Measurements from ENCODE around the gene ZFP91. TPM values are rescaled to one million over a fixed set of nuclear protein-coding genes. Genes with fewer than 3 reads are reported as not detected.

The ZFP91 gene
- total and polyA plus RNA-seq, 2 donors (not counting 3 experiments of a cell fraction or from before 2014, with no cell fraction given): 20.2 to 52.0 TPM

DNA sequence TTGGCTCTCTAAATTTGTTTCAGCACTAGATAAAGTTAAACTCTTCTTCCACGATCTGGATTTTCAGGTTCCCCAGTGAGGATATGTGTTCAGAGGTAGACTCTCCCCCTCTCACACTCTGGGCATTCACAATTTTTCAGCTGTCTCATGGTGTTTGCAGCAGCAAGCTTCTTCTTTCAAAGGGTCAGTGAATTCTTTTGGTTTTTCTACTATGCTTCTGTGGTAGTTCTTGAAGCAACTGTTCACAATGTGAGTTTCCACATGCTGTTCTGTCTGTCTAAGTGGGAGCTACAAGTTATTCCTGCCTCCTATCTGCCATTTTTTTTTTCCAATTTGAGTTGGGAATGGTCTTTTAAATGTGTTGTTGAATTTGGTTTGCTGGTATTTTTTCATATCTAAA lies 69.0 kb downstream of the ZFP91 start:
- dilution Hi-C loops (cut with MboI; ENCODE audit: extremely low pct_ligation_motif_present, low sequenced_read_pairs) (no loop called here), intact Hi-C loops (cut with micrococcal nuclease) (no loop called here)
- H3K4me1 ChIP-seq (ENCODE audit: control insufficient read depth, extremely low read depth, insufficient read depth, low read length): no peaks in the 10 kb centered on the region
- POLR2A ChIA-PET: no interaction called here
- peaks cover 3 to 13% of the 10 kb centered on the region in 2 experiments for H3K27me3 ChIP-seq (ENCODE audit: control insufficient read depth in 2 of 2, insufficient read depth in 2 of 2, low read length in 2 of 2)
- H3K36me3 ChIP-seq (ENCODE audit: control insufficient read depth in 2 of 2, extremely low read depth in 1 of 2, insufficient read depth in 2 of 2, low read length in 2 of 2): no peaks in the 10 kb centered on the region
- no peak overlapping the region for H3K4me3 ChIP-seq (replicated peaks in 1 of 3; ENCODE audit: insufficient read depth in 1 of 3, low read depth in 1 of 3, low read length in 3 of 3)
- H4K20me1 ChIP-seq (replicated peaks; ENCODE audit: control insufficient read depth, extremely low read depth, insufficient read depth, low read length): no peaks in the 10 kb centered on the region
- no peak overlapping the region for H3K4me2 ChIP-seq (ENCODE audit: insufficient read depth, low read length)
- DNase-seq (ENCODE audit: low read depth, low spot score) (no peak), FAIRE-seq (no peak)
- H3K79me2 ChIP-seq (ENCODE audit: control insufficient read depth, insufficient read depth, low read length): no peaks in the 10 kb centered on the region
- CTCF ChIA-PET: interaction anchor here (1.3 to 2.6 kb wide), 2 partner anchors 18 to 511 kb away, joined by 4 to 9 read pairs; no protein-coding TSS in a partner anchor
- no TSS peak for BruUV-seq (replicated peaks)
- TF ChIP-seq, protein P1, sequence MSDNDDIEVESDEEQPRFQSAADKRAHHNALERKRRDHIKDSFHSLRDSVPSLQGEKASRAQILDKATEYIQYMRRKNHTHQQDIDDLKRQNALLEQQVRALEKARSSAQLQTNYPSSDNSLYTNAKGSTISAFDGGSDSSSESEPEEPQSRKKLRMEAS (IDR thresholded peaks at IDR 0.05; ENCODE audit: insufficient read depth, insufficient read length): no peak
- TF ChIP-seq POLR2AphosphoS5 (IDR thresholded peaks at IDR 0.05; ENCODE audit: insufficient read depth, low read depth, low read length) (no peak), GATA2 (IDR thresholded peaks at IDR 0.05; ENCODE audit: insufficient read depth, insufficient read length, low read depth, low read length) (no peak), JUN (IDR thresholded peaks at IDR 0.05; ENCODE audit: borderline replicate concordance, insufficient read depth, insufficient read length, low read depth) (no peak), EZH2 (IDR thresholded peaks at IDR 0.05; ENCODE audit: borderline replicate concordance, low read depth, low read length, severe bottlenecking) (no peak), MYC (IDR thresholded peaks at IDR 0.05; ENCODE audit: low read depth, low read length) (no peak)
- TF ChIP-seq, protein P2, sequence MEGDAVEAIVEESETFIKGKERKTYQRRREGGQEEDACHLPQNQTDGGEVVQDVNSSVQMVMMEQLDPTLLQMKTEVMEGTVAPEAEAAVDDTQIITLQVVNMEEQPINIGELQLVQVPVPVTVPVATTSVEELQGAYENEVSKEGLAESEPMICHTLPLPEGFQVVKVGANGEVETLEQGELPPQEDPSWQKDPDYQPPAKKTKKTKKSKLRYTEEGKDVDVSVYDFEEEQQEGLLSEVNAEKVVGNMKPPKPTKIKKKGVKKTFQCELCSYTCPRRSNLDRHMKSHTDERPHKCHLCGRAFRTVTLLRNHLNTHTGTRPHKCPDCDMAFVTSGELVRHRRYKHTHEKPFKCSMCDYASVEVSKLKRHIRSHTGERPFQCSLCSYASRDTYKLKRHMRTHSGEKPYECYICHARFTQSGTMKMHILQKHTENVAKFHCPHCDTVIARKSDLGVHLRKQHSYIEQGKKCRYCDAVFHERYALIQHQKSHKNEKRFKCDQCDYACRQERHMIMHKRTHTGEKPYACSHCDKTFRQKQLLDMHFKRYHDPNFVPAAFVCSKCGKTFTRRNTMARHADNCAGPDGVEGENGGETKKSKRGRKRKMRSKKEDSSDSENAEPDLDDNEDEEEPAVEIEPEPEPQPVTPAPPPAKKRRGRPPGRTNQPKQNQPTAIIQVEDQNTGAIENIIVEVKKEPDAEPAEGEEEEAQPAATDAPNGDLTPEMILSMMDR (IDR thresholded peaks at IDR 0.05; ENCODE audit: extremely low read depth in 1 of 2, insufficient read depth in 1 of 2, low read depth in 1 of 2, low read length in 2 of 2): no peak
- no peaks in the 10 kb centered on the region for H3K9me3 ChIP-seq (replicated peaks; ENCODE audit: control insufficient read depth, insufficient read depth, low read length)
- H3K27ac ChIP-seq (ENCODE audit: insufficient read depth, low read depth, low read length): no peak overlapping the region
- H3K9me1 ChIP-seq (replicated peaks; ENCODE audit: control insufficient read depth, extremely low read depth, insufficient read depth, low read length): no peaks in the 10 kb centered on the region
- H3K9ac ChIP-seq (replicated peaks; ENCODE audit: extremely low read depth, insufficient read depth, low read length): no peak overlapping the region
- H2AFZ ChIP-seq (ENCODE audit: low read depth, low read length): no peak overlapping the region

Data from endothelial cell of umbilical vein (primary cell).